Hepatocyte (in vitro differentiated cells): ENCODE results near the gene VAPA. TPM values are rescaled to one million over a fixed set of nuclear protein-coding genes. Genes with fewer than 3 reads are reported as not detected.

ENCODE experiments used
- DNase-seq: peaks from one replicate; pipeline ENCODE4 v3.0.0-alpha.2; 2016; ENCODE audit warnings: low spot score
- H2AFZ ChIP-seq: fragments of 200-600 bp; sonication (generic); 2 replicates; pipeline ENCODE4 v1.6.0; 2016; ENCODE audit warnings: antibody characterized with exemption, mild to moderate bottlenecking
- H3K27ac ChIP-seq: fragments of 200-600 bp; sonication (generic); 2 replicates; pipeline ENCODE4 v1.5.1; 2016; ENCODE audit warnings: mild to moderate bottlenecking
- H3K27me3 ChIP-seq: fragments of 200-600 bp; sonication (generic); 2 replicates; pipeline ENCODE4 v1.6.1; 2016
- H3K36me3 ChIP-seq: fragments of 200-600 bp; sonication (generic); replicated peaks from 2 replicates; pipeline ENCODE4 v1.5.1; 2016; ENCODE audit warnings: low read depth; ENCODE audit not compliant: insufficient read depth
- H3K4me1 ChIP-seq: fragments of 200-600 bp; sonication (generic); 2 replicates; pipeline ENCODE4 v1.5.1; 2016; ENCODE audit warnings: mild to moderate bottlenecking, moderate library complexity; ENCODE audit not compliant: insufficient read depth
- H3K4me2 ChIP-seq: fragments of 200-600 bp; sonication (generic); 2 replicates; pipeline ENCODE4 v1.6.0; 2016
- H3K4me3 ChIP-seq: fragments of 200-600 bp; sonication (generic); 2 replicates; pipeline ENCODE4 v1.5.1; 2016; ENCODE audit warnings: mild to moderate bottlenecking
- H3K79me2 ChIP-seq: fragments of 200-600 bp; sonication (generic); 2 replicates; pipeline ENCODE4 v1.6.0; 2017; ENCODE audit warnings: mild to moderate bottlenecking
- H3K9me2 ChIP-seq: fragments of 200-600 bp; sonication (generic); replicated peaks from 2 replicates; pipeline ENCODE4 v1.6.0; 2017; ENCODE audit warnings: mild to moderate bottlenecking; ENCODE audit not compliant: insufficient read depth
- H3K9me3 ChIP-seq: fragments of 200-600 bp; sonication (generic); 2 replicates; pipeline ENCODE4 v1.5.1; 2016; ENCODE audit warnings: low read depth, mild to moderate bottlenecking
- H4K20me1 ChIP-seq: fragments of 200-600 bp; sonication (generic); 2 replicates; pipeline ENCODE4 v1.6.0; 2016; ENCODE audit warnings: mild to moderate bottlenecking; ENCODE audit not compliant: insufficient read depth, poor library complexity, severe bottlenecking
- CTCF ChIP-seq: fragments of 200-600 bp; sonication (generic); IDR thresholded peaks from 2 replicates; pipeline ENCODE4 v1.5.1; 2016; ENCODE audit warnings: antibody characterized with exemption, mild to moderate bottlenecking; ENCODE audit not compliant: poor library complexity
- EZH2 ChIP-seq: fragments of 200-600 bp; sonication (generic); IDR thresholded peaks from 2 replicates; pipeline ENCODE4 v1.6.1; 2016; ENCODE audit warnings: antibody characterized with exemption, mild to moderate bottlenecking, borderline replicate concordance
- EZH2phosphoT487 ChIP-seq: fragments of 200-600 bp; sonication (generic); IDR thresholded peaks from one replicate; pipeline ENCODE4 v1.6.1; 2018; ENCODE audit warnings: antibody characterized with exemption, mild to moderate bottlenecking, low read depth, moderate library complexity; ENCODE audit not compliant: unreplicated experiment, severe bottlenecking
- WGBS: methylation state at CpG from one replicate; pipeline ENCODE4 v1.1.6; 2016; ENCODE audit warnings: low lambda C conversion rate; ENCODE audit errors: missing lambda C conversion rate; 5-methylcytosine and 5-hydroxymethylcytosine counted together
- polyA plus RNA-seq: library from polyadenylated mRNA; unstranded; fragments of >200 nt; fragmentation: Nextera tagmentation; extraction: Ambion mirVana; gene quantifications from 2 replicates; pipeline ENCODE4 v1.2.1, GENCODE V29; 2016
- total RNA-seq: library from RNA; depleted of rRNA; stranded (reverse); fragments of >200 nt; gene quantifications from 2 replicates; pipeline ENCODE4 v1.2.3, GENCODE V29; 2014

Gene VAPA
- total and polyA plus RNA-seq, 2 experiments from 2014 or later, result 290 to 324 TPM

GRCh38 chr18:9874728-9875127 lies 39.1 kb upstream of the VAPA start:
- H3K36me3 ChIP-seq, result no peaks in the 10 kb centered on the region
- no peak overlapping the region for H3K4me2 ChIP-seq
- no peaks in the 10 kb centered on the region for H4K20me1 ChIP-seq
- TF ChIP-seq EZH2 (no peak), CTCF (no peak), EZH2phosphoT487 (no peak)
- no peak overlapping the region for H3K4me3 ChIP-seq
- H3K79me2 ChIP-seq, result no peaks in the 10 kb centered on the region
- no peak overlapping the region for H3K27ac ChIP-seq
- peaks cover 30% of the 10 kb centered on the region for H3K4me1 ChIP-seq
- no peaks in the 10 kb centered on the region for H3K9me2 ChIP-seq
- H3K9me3 ChIP-seq, result no peaks in the 10 kb centered on the region
- no peaks in the 10 kb centered on the region for H3K27me3 ChIP-seq
- DNase-seq, result no peak
- H2AFZ ChIP-seq, result no peak overlapping the region
- 100% methylated on average over 1 of the region's 1 CpG for WGBS

DNA sequence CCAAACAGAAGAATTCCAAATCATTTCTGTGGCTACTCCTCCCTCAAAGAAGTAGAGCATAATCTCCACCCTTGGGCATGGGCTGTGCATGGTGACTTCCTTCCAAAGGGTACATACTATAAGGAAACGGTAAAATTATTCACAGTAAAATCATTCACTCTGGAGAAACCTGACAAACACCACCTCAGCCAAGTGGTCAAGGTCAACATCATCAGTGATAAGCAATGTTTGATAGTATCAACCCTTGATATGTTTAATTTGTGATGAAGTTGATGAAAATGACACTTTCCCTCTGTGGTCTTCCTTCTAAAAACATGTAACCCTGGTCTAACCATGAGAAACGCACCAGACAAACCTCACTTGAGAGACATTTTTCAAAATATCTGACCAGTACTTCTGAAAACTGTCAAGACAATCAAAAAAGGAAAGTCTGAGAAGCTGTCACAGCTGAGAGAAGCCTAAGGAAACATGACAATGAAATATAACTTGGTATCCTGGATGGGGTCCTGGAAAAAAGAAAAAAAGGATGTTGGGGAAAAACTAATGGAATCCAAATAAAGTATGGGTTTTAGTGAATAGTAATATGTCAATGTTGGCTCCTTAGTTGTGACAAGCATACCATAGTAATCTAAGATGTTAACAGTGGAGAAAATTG lies 37.5 kb upstream of the VAPA start:
- H3K27ac ChIP-seq, result peak overlapping the region; percentile 86
- no peaks in the 10 kb centered on the region for H3K27me3 ChIP-seq
- H2AFZ ChIP-seq, result peak overlapping the region; percentile 0
- H3K36me3 ChIP-seq, result no peaks in the 10 kb centered on the region
- no peak for TF ChIP-seq CTCF
- no peak for TF ChIP-seq EZH2
- no peak for TF ChIP-seq EZH2phosphoT487
- no peaks in the 10 kb centered on the region for H3K9me2 ChIP-seq
- H4K20me1 ChIP-seq, result no peaks in the 10 kb centered on the region
- H3K4me3 ChIP-seq, result no peak overlapping the region
- WGBS, result 61% methylated on average over 2 of the region's 2 CpGs
- no peak for DNase-seq
- peak overlapping the region; percentile 60 for H3K4me2 ChIP-seq
- no peaks in the 10 kb centered on the region for H3K79me2 ChIP-seq
- H3K4me1 ChIP-seq, result peaks cover 15% of the 10 kb centered on the region
- no peaks in the 10 kb centered on the region for H3K9me3 ChIP-seq

DNA sequence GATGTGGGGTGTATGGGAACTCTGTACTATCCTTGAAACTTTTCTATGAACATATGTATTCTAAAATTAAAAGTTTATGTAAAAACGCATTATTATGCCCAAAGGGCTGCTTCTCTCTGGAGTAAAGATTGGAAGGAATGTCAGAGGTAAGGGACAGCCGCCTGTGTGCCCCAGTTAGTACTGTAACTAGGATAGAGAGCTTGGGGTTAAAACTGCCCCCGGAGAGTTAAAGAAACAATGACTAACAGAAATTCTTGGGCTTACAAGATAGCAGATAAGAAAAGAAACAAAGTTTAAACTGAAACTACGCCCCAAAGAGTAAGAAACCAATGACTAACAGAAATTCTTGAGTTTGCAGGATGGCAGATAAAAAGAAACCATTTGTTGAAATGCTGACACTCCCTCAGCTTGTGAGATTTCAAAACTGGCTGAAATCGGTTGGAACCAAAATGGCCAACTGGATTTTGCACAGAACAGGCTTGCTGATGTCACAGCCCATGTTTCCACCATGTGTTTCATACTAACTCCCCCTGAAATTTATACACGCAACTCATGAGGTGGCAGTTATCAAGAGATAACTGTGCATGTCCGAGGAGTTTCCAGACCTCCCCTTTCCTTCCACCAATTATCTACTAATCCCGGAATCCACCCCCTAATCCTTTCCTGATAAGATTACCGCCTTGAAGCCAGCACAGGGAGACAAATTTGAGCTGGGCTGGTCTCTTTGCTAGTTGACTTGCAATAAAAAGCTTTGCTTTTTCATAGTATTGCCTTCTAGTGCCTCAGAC lies 36.8 kb upstream of the VAPA start:
- no peak overlapping the region for H3K4me3 ChIP-seq
- H3K4me2 ChIP-seq, result peak overlapping the region; percentile 60
- DNase-seq, result peak; percentile 88
- no peaks in the 10 kb centered on the region for H3K79me2 ChIP-seq
- H2AFZ ChIP-seq, result peak overlapping the region; percentile 0
- no peaks in the 10 kb centered on the region for H4K20me1 ChIP-seq
- H3K27ac ChIP-seq, result peak overlapping the region; percentile 86
- no peaks in the 10 kb centered on the region for H3K27me3 ChIP-seq
- no peaks in the 10 kb centered on the region for H3K9me2 ChIP-seq
- peaks cover 15% of the 10 kb centered on the region for H3K4me1 ChIP-seq
- no peaks in the 10 kb centered on the region for H3K9me3 ChIP-seq
- WGBS, result 9% methylated on average over 9 of the region's 9 CpGs
- no peaks in the 10 kb centered on the region for H3K36me3 ChIP-seq
- TF ChIP-seq EZH2phosphoT487 (no peak), CTCF (no peak), EZH2 (no peak)
